ENCODE measurements around the gene CDK10.
"Not testable (repeated sequence)": the region's sequence is repeated elsewhere in the genome, so short reads cannot be mapped to it uniquely, and the experiment has no call there.

Gene CDK10

DNA sequence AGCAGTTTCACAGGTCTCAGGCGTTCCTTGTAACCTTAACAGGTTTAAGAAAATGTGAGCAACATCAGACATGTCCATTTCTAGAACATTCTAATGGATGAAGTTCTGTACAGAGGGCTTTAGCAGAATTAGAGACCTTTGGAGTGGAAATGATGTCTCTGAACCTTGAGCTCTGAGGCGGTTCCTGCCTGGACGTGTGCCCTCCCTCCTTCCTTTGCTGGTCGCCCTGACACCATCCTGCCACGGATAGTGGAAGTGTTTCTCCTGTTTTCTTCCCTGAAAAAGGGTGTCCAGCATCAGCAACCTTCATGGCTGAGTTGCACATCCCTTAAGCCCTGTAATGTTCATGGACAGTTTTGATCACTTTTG is 17.7 kb upstream of the CDK10 start:
- no peak for DNase-seq

GRCh38 chr16:89669755-89670154 is 16.7 kb upstream of the CDK10 start:
- no peak for DNase-seq

DNA sequence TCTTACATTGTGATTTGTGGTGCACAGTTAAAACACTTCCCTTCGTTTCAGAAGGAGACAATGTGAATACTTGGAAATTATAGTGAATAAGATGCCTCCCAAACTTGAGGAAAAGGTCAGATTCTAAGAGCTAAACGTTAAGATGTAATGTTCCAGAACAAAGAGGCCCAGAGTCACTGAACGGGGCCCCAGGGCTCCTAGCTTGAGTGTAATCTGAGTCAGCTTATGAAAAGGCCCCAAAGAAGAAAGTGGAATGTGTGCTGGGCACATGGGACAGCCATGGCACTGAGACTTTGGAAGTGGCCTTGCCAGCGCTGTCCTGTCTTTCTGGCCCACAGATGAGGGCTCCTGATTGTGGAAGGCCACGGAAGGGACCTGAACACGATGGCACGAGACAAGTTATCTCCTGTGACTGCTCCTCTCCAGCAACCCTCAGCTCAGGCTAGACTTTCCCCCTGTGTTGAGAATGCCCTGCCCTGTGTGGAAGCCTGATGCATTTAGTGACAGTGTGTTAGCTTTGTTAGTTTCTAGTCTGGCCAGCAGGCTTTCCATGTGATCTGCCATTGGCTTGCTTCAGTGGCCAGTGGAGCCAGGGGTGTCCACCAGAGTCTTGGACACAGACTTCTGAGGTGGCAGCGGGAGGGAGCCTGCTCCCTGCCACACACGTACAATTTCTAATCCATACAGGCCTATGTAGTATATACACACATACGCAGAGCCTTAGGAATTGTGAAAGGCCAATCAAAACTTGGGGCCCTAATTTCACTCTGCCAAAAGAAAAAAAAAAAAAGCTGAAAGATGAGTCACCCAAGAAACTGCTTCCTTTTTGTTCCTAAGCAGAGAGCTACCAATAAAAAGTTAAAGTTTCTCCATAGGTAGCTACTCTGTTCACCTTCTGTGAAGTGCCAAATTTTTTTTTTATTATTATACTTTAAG is 15.7 kb upstream of the CDK10 start:
- DNase-seq: no peak

DNA sequence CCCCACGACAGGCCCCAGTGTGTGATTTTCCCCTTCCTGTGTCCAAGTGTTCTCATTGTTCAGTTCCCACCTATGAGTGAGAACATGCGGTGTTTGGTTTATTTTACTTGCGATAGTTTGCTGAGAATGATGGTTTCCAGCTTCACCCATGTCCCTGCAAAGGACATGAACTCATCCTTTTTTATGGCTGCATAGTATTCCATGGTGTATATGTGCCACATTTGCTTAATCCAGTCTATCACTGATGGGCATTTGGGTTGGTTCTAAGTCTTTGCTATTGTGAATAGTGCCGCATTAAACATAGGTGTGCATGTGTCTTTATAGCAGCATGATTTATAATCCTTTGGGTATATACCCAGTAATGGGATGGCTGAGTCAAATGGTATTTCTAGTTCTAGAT is 14.9 kb upstream of the CDK10 start:
- not testable (repeated sequence) for DNase-seq

DNA sequence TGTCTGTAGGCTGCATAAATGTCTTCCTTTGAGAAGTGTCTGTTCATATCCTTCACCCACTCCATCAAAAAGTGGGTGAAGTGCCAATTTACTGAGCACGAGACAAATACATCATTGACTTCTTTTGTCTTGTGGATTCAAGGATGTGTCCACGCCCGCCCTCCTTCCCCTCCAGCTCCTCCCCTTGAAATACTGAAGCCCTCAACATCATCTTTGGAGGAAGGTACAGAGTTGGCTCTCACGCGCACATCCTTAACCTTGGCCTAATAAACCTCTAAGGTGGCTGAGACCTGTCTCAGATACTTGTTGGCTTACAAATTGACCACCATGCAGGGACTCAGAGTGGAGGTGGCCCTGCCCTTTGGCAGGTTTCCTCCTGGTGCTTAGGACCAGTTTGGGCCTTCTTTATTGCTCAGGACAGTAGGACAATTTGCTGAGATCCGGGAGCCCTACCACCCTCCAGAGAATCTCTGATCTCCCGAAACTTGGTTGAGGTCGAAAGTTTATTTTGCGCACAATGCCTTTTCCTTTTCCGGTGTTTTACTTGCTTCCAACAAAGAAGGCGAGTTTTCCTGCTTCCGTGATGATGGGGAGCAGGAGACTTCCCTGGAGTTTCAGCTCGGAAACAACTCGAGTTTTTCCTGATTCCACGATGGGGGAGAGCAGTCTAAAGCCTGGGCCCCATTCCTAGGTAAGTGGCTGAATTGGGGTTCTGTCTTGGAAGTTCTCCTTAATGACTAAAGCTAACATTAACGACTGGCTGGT is 14.1 kb upstream of the CDK10 start:
- DNase-seq: no peak

DNA sequence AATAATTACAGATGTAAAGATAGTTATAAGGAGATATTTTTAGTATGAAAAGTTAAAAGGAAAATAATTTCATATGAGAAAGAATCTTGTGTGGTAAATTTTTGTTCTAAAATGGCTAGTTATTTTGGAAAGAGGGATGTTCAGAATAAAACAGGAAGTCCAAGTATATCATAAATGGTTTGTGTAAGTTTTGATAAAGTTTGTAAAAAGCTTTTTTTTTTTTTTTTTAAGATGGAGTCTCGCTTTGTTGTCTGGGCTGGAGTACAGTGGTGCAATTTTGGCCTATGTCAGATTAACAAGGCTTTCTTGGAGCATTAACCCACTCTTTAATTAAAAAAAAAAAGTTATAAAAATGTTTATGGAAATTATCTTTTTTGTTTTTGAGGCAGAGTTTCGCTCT is 8.2 kb upstream of the CDK10 start:
- no peak for DNase-seq

DNA sequence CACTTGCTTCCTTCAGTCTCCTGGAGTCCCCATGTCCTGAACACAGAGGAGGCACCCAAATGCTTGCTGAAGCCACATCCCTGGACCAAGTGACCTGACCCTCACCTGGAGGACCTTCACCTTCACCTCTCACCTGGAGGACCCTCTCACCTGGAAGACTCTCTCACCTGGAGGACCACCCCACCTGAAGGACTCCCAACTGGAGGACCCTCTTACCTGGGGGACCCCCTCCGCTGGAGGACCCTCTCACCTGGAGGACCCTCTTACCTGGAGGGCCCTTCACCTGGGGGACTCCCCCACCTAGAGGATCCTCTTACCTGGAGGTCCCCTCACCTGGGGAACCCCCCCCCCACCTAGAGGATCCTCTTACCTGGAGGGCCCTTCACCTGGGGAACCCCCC is 573 bp upstream of the CDK10 start:
- no peak for DNase-seq

- DNase-seq: peak; percentile 84
These were observed 827 bp downstream of the CDK10 start for GRCh38 chr16:89687092-89687940.

GRCh38 chr16:89688395-89688794 is 1.9 kb downstream of the CDK10 start:
- DNase-seq: no peak

GRCh38 chr16:89689142-89689541 is 2.7 kb downstream of the CDK10 start:
- no peak for DNase-seq

DNA sequence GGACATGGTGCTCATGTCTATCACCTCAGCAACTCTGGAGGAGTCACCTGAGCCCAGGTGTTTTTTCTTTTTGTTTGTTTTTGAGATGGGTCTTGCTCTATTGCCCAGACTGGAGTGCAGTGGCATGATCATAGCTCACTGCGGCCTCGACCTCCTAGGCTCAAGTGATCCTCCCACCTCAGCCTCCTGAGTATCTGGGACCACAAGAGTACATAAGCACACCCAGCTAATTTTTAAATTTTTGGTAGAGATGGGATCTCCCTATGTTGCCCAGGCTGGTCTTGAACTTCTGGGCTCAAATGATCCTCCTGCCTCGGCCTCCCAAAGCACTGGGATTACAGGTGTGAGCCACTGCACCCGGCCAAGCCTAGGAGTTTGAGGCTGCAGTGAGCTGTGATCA is 3.1 kb downstream of the CDK10 start:
- not testable (repeated sequence) for DNase-seq

GRCh38 chr16:89690392-89690901 is 4.0 kb downstream of the CDK10 start:
- no peak for DNase-seq

DNA sequence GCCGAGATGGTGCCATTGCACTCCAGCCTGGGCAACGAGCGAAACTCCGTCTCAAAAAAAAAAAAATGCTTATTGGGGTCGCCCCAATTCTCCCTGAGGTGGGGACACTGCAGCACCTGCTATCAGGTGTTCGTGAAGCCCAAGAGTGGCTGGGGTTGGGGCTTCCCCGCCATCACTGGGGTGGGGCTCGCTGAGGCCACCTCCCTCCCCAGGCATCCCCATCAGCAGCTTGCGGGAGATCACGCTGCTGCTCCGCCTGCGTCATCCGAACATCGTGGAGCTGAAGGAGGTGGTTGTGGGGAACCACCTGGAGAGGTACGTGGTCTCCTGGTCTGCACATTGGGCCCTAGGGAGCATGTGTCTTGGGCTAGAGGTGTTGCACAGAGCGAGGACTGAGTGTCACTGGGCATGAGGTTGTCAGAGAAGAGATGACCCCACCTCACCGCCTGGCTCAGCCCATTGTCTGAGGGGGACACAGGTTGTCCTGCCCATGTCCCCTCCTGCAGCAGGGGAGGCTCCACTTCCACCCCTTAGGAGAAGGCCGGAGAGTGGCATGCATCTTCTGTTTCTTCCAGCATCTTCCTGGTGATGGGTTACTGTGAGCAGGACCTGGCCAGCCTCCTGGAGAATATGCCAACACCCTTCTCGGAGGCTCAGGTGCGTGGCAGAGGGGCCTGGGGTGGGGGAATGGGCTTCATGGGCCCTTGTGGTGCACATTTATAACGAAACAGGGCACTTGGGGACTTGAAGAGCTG is 4.9 kb downstream of the CDK10 start:
- DNase-seq: no peak

DNA sequence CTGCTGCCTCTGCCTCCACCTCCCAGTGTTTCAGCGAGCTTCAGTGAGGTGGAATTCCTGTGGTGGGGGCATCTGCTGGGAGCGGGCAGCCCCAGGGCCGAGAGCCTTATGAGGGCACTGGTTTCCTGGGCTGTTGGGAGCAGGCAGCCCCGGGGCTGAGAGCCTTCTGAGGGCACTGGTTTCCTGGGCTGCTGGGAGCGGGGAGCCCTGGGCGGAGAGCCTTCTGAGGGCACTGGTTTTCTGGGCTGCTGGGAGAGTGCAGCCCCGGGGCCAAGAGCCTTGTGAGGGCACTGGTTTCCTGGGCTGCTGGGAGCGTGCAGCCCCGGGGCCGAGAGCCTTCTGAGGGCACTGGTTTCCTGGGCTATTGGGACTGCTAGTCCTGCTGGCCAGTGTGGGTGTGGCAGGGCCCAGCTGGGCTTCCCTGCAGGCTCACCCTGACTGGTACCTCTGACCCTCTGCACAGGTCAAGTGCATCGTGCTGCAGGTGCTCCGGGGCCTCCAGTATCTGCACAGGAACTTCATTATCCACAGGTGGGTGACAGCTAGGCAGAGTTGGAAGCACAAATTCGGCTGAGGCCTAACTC is 5.6 kb downstream of the CDK10 start:
- DNase-seq: no peak

GRCh38 chr16:89693289-89693731 is 6.8 kb downstream of the CDK10 start:
- no peak for DNase-seq

DNA sequence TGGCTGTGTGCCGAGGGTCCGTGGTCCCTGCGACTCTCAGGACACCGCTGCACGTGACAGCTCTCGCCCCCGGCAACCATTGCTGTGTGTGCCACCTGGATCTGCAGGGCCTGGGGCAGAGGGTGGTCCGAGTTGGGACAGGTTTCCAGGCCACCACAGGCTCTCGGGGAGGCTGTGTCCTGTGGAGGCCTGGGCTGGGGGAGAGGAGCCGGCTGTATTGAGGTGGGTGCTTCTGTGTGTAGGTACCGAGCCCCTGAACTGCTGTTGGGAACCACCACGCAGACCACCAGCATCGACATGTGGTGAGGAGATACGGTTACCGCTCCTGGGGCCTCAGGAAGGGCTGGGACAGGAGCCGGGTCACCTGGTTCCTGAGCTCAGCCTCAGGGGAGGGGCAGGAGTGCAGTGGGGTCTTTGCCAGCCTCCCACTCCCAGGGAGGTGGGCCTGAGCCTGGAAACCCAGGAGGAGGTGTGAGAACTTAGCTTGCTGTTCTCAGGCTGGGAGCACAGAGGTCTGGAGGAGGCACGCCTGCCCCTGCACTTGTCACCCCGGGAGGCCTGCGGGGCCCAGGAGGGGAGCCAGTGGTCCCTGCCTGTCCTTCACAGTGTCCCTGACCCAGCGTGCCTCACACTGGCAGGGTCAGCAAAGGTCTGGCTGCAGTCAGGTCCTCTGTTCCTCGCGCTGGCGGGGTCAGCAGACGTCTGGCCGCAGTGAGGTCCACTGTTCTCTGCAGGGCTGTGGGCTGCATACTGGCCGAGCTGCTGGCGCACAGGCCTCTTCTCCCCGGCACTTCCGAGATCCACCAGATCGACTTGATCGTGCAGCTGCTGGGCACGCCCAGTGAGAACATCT is 7.7 kb downstream of the CDK10 start:
- no peak for DNase-seq

DNA sequence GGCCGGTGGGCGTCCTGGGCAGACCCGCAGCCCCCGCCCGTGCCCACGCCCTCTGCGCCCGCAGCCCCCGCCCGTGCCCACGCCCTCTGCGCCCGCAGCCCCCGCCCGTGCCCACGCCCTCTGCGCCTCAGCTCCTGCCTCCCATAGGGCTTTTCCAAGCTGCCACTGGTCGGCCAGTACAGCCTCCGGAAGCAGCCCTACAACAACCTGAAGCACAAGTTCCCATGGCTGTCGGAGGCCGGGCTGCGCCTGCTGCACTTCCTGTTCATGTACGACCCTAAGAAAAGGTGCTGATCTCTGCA is 8.2 kb downstream of the CDK10 start:
- not testable (repeated sequence) for DNase-seq

DNA sequence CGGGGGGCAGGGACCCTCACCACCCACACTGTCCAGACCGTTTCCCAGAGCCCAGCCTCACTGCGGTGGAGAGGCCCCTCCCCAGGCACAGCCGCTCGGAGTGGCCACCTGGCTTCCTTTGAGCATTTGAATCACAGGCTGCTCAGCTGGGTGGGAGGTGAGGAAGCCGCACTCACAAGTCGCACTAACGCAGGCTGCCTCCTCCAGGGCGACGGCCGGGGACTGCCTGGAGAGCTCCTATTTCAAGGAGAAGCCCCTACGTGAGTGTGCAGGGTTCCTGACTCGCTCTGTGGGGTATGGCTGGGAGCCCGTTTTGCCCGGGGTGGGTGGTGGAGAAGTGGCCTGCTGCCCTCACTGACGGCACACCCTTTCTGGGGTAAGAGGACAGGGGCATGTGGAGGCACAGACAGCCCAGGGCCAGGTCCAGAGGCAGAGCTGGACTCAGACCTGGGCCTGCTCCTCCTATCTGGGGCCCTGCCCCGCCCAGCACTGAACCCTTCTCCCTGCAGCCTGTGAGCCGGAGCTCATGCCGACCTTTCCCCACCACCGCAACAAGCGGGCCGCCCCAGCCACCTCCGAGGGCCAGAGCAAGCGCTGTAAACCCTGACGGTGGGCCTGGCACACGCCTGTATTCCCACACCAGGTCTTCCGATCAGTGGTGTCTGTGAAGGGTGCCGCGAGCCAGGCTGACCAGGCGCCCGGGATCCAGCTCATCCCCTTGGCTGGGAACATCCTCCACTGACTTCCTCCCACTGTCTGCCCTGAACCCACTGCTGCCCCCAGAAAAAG is 8.8 kb downstream of the CDK10 start:
- DNase-seq: no peak

DNA sequence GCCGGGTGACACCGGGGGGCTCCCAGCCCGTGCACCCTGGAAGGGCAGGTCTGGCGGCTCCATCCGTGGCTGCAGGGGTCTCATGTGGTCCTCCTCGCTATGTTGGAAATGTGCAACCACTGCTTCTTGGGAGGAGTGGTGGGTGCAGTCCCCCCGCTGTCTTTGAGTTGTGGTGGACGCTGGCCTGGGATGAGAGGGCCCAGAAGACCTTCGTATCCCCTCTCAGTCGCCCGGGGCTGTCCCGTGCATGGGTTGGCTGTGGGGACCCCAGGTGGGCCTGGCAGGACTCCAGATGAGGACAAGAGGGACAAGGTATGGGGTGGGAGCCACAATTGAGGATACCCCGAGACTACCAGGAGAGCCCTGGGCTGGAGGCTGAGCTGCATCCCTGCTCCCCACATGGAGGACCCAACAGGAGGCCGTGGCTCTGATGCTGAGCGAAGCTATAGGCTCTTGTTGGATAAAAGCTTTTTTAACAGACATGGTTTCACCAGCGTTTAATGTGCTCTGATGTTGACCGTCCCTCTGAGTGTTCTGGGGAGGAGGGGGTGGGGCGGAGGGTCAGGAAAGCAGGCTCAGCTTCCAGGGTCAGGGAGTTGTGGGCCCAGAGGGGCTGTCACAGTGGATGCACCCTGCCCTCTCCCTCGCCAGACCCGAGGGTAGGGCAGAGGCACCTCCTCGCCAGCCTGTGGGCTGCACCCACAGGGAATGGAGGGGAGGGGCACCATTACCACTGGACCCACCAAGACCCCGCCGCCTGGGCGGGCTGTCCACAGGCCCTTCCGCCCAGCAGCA is 9.6 kb downstream of the CDK10 start:
- DNase-seq: no peak

Measured in retina (tissue), 1 donor.